Thyroid gland (tissue), 4 donors: ENCODE results near the gene ZBTB37. TPM values are rescaled to one million over a fixed set of nuclear protein-coding genes. Genes with fewer than 3 reads are reported as not detected.

ENCODE experiments used
- DNase-seq, 2 donors: peaks; one replicate each; pipeline ENCODE4 v3.0.0-alpha.2; 2019
- H3K27ac ChIP-seq, 3 donors: fragments of 200-600 bp; sonication (generic); 1 replicate in 2 of 3; 2 replicates in 1 of 3; pipeline ENCODE4 v1.5.1; 2016 to 2019; ENCODE audit warnings: mild to moderate bottlenecking in 1 of 3, moderate library complexity in 1 of 3
- H3K27me3 ChIP-seq: fragments of 200-600 bp; sonication (generic); one replicate; pipeline ENCODE4 v1.5.1; 2019
- H3K36me3 ChIP-seq, 2 donors: fragments of 200-600 bp; sonication (generic); one replicate each; pipeline ENCODE4 v1.5.1; 2016 to 2019
- H3K4me1 ChIP-seq, 2 donors: fragments of 200-600 bp; sonication (generic); one replicate each; pipeline ENCODE4 v1.5.1; 2017 to 2019
- H3K4me3 ChIP-seq, 3 donors: fragments of 200-600 bp; sonication (generic); replicated peaks in 1 of 3; 1 replicate in 2 of 3; 2 replicates in 1 of 3; pipeline ENCODE4 v1.5.1; 2016; ENCODE audit warnings: mild to moderate bottlenecking in 1 of 3
- H3K9me3 ChIP-seq: fragments of 200-600 bp; sonication (generic); one replicate; pipeline ENCODE4 v1.5.1; 2017
- CTCF ChIP-seq, 6 experiments: fragments of 200-600 bp in 3 of 6; fragments of 450-650 bp in 3 of 6; sonication (generic) in 3 of 6; IDR thresholded peaks; one replicate each; pipeline ENCODE4 v1.5.1; 2016 to 2019; ENCODE audit warnings: antibody characterized with exemption in 6 of 6, mild to moderate bottlenecking in 2 of 6, inconsistent platforms in 1 of 6, moderate library complexity in 1 of 6
- POLR2A ChIP-seq, 2 donors: fragments of 450-650 bp; IDR thresholded peaks; one replicate each; pipeline ENCODE4 v1.6.1; 2017; ENCODE audit warnings: antibody characterized with exemption in 2 of 2, mild to moderate bottlenecking in 2 of 2, moderate library complexity in 1 of 2
- WGBS, 2 donors: methylation state at CpG; one replicate each; pipeline ENCODE4 v1.1.5; 2017; 5-methylcytosine and 5-hydroxymethylcytosine counted together
- intact Hi-C: fragments of 100-400 bp; cut with DNase I; formaldehyde crosslinking; loops from one replicate; pipeline ENCODE4 v1.15.1; 2023
- total RNA-seq, 4 donors: library from RNA; depleted of rRNA; stranded (reverse); fragments of >200 nt; gene quantifications; one replicate each; pipeline ENCODE4 v1.2.3, GENCODE V29; 2016

ZBTB37 gene
- total RNA-seq, 4 donors from 2014 or later: 14.6 to 24.4 (median 17.3) TPM

GRCh38 chr1:173884701-173885100 is 16.5 kb downstream of the ZBTB37 start:
- TF ChIP-seq POLR2A (IDR thresholded peaks at IDR 0.05): no peak
- TF ChIP-seq CTCF (IDR thresholded peaks at IDR 0.05): no peak
- Histone ChIP-seq H3K4me3 (no peak overlapping the region), H3K27ac (no peak overlapping the region), H3K27me3 (no peaks in the 10 kb centered on the region), H3K36me3 (peaks cover 11 to 16% of the 10 kb centered on the region in 2 donors), H3K9me3 (no peaks in the 10 kb centered on the region), H3K4me1 (no peaks in the 10 kb centered on the region)
- 95 to 98% methylated on average over 5 of the region's 5 CpGs for WGBS, 2 donors
- intact Hi-C loops: no loop called here
- DNase-seq: no peak

GRCh38 chr1:173886746-173887611 is 18.8 kb downstream of the ZBTB37 start:
- 87 to 94% methylated on average over 4 of the region's 4 CpGs for WGBS, 2 donors
- no peak overlapping the region for H3K4me3 ChIP-seq

GRCh38 chr1:173887627-173888026 is 19.4 kb downstream of the ZBTB37 start:
- H3K27ac ChIP-seq: no peak overlapping the region
- H3K27me3 ChIP-seq: no peaks in the 10 kb centered on the region
- intact Hi-C loops: no loop called here
- TF ChIP-seq POLR2A (IDR thresholded peaks at IDR 0.05) (no peak), CTCF (IDR thresholded peaks at IDR 0.05) (no peak)
- no peak for DNase-seq
- H3K4me1 ChIP-seq: no peaks in the 10 kb centered on the region
- H3K4me3 ChIP-seq: no peak overlapping the region
- peaks cover 11 to 14% of the 10 kb centered on the region in 2 donors for H3K36me3 ChIP-seq
- 99% methylated on average over 2 of the region's 2 CpGs for WGBS, 2 donors
- H3K9me3 ChIP-seq: no peaks in the 10 kb centered on the region

More at GRCh38 chr1:173886746-173887611, 18.8 kb downstream of the ZBTB37 start:
- Histone ChIP-seq H3K9me3 (no peaks in the 10 kb centered on the region), H3K36me3 (peaks cover 11 to 14% of the 10 kb centered on the region in 2 donors), H3K27me3 (no peaks in the 10 kb centered on the region), H3K4me1 (no peaks in the 10 kb centered on the region), H3K27ac (no peak overlapping the region)
- TF ChIP-seq CTCF (IDR thresholded peaks at IDR 0.05) (no peak), POLR2A (IDR thresholded peaks at IDR 0.05) (no peak)
- DNase-seq: no peak
- intact Hi-C loops: no loop called here

GRCh38 chr1:173888749-173889148 is 20.6 kb downstream of the ZBTB37 start:
- H3K4me3 ChIP-seq: no peak overlapping the region
- TF ChIP-seq POLR2A (IDR thresholded peaks at IDR 0.05) (no peak), CTCF (IDR thresholded peaks at IDR 0.05) (no peak)
- peaks cover 11 to 14% of the 10 kb centered on the region in 2 donors for H3K36me3 ChIP-seq
- intact Hi-C loops: no loop called here
- no peaks in the 10 kb centered on the region for H3K27me3 ChIP-seq
- no peak for DNase-seq
- no peaks in the 10 kb centered on the region for H3K4me1 ChIP-seq
- no peak overlapping the region for H3K27ac ChIP-seq
- H3K9me3 ChIP-seq: no peaks in the 10 kb centered on the region

GRCh38 chr1:173889885-173890284 is 21.7 kb downstream of the ZBTB37 start:
- Histone ChIP-seq H3K4me1 (no peaks in the 10 kb centered on the region), H3K27me3 (no peaks in the 10 kb centered on the region), H3K36me3 (peaks cover 11 to 14% of the 10 kb centered on the region in 2 donors), H3K9me3 (no peaks in the 10 kb centered on the region), H3K27ac (no peak overlapping the region), H3K4me3 (no peak overlapping the region)
- intact Hi-C loops: no loop called here
- no peak for TF ChIP-seq POLR2A (IDR thresholded peaks at IDR 0.05)
- no peak for TF ChIP-seq CTCF (IDR thresholded peaks at IDR 0.05)
- WGBS, 2 donors: 94 to 99% methylated on average over 2 of the region's 2 CpGs
- no peak for DNase-seq
